HL-60 (cell line): ENCODE results near the gene KDM4C.

Experiments used
- DNase-seq, 2 experiments: peaks; one replicate each; pipeline ENCODE4 v3.0.0-alpha.2; 2010 to 2020; ENCODE audit warnings: low read depth in 1 of 2, low spot score in 1 of 2
- H3K27ac ChIP-seq: fragments of 250-450 bp; sonication (Bioruptor Pico); replicated peaks from 2 replicates; pipeline ENCODE4 v1.5.1; 2020; ENCODE audit warnings: mild to moderate bottlenecking, moderate library complexity
- H3K27me3 ChIP-seq: fragments of 250-450 bp; sonication (Bioruptor Pico); 2 replicates; pipeline ENCODE4 v1.5.1; 2021; ENCODE audit warnings: mild to moderate bottlenecking, moderate library complexity; ENCODE audit not compliant: insufficient read depth, poor library complexity, severe bottlenecking
- H3K4me3 ChIP-seq: replicated peaks from 2 replicates; pipeline ENCODE4 v1.5.1; 2011; ENCODE audit warnings: mild to moderate bottlenecking, control low read depth, low read length; ENCODE audit not compliant: insufficient read depth
- CTCF ChIP-seq: IDR thresholded peaks from one replicate; pipeline ENCODE4 v1.5.1; 2011; ENCODE audit warnings: low read length, control low read depth, inconsistent platforms; ENCODE audit not compliant: insufficient read depth
- GABPA ChIP-seq: IDR thresholded peaks from 2 replicates; pipeline ENCODE4 v1.6.1; 2012; ENCODE audit warnings: low read depth
- POLR2AphosphoS5 ChIP-seq: IDR thresholded peaks from 2 replicates; pipeline ENCODE4 v1.6.1; 2012; ENCODE audit warnings: low read depth
- SPI1 ChIP-seq: IDR thresholded peaks from 2 replicates; pipeline ENCODE4 v1.6.1; 2012; ENCODE audit warnings: low read depth, mild to moderate bottlenecking, borderline replicate concordance
- TF ChIP-seq, protein P1 (sequence below): IDR thresholded peaks from 2 replicates; pipeline ENCODE4 v1.6.1; 2012; ENCODE audit warnings: low read depth; ENCODE audit not compliant: insufficient replicate concordance

The KDM4C gene

DNA sequence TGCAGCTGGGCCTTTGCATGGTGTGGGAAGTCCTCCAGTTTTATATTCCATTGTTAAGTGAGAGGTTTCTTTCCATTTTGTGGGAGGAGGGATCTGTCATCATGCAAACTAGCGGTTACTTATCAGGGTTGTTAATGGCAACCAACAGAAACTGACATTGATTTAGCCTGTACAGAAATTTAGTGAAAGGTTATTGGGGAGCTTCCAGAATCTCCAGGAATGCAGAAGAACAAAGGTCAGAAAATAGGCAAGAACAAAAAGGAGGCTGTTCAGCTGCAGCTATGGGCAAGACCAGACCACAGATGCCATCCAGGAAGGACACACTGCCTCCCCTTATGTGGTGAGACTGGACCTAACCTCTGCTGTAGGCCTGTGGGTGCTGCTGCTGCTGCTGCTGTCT is 395.8 kb downstream of the KDM4C start:
- Histone ChIP-seq H3K27ac (no peak overlapping the region), H3K4me3 (no peak overlapping the region), H3K27me3 (no peaks in the 10 kb centered on the region)
- no peak for DNase-seq
- TF ChIP-seq, protein P1, sequence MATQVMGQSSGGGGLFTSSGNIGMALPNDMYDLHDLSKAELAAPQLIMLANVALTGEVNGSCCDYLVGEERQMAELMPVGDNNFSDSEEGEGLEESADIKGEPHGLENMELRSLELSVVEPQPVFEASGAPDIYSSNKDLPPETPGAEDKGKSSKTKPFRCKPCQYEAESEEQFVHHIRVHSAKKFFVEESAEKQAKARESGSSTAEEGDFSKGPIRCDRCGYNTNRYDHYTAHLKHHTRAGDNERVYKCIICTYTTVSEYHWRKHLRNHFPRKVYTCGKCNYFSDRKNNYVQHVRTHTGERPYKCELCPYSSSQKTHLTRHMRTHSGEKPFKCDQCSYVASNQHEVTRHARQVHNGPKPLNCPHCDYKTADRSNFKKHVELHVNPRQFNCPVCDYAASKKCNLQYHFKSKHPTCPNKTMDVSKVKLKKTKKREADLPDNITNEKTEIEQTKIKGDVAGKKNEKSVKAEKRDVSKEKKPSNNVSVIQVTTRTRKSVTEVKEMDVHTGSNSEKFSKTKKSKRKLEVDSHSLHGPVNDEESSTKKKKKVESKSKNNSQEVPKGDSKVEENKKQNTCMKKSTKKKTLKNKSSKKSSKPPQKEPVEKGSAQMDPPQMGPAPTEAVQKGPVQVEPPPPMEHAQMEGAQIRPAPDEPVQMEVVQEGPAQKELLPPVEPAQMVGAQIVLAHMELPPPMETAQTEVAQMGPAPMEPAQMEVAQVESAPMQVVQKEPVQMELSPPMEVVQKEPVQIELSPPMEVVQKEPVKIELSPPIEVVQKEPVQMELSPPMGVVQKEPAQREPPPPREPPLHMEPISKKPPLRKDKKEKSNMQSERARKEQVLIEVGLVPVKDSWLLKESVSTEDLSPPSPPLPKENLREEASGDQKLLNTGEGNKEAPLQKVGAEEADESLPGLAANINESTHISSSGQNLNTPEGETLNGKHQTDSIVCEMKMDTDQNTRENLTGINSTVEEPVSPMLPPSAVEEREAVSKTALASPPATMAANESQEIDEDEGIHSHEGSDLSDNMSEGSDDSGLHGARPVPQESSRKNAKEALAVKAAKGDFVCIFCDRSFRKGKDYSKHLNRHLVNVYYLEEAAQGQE, result no peak
- TF ChIP-seq GABPA, result no peak
- no peak for TF ChIP-seq POLR2AphosphoS5
- TF ChIP-seq CTCF, result no peak
- TF ChIP-seq SPI1, result no peak

DNA sequence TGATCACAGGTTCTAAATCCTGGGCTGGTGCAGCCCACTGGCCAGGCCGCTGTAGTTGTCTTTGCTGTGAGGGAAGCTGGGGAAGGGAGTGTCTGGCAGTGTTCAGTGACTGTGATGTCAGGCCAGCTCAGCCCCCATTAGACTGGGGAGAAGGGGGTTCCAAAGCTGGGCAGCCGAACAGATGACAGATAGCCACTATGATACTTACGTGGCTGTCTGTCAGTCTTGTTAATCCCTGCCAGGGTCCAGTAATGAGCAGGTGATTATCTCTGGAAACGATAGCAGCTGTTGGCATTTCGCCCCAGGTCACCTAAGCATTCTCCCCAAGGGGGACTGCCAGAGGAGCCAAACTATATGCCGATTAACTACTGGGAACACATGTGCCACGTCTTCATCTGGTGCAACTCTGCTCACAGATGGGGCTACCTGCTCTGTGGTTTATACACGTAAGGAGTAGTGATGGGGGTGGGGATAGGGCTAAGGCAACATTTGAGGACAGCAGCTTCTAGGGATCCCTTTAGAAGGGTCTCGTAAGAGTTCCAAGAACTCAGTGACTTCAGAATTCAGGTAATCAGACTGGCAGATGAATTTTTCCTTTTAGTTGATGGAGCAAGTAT is 396.3 kb downstream of the KDM4C start:
- Histone ChIP-seq H3K27ac (no peak overlapping the region), H3K27me3 (no peaks in the 10 kb centered on the region), H3K4me3 (no peak overlapping the region)
- no peak for DNase-seq
- TF ChIP-seq POLR2AphosphoS5 (no peak), SPI1 (no peak), GABPA (no peak), CTCF (no peak)
- TF ChIP-seq, protein P1, result no peak

GRCh38 chr9:7154650-7155049 is 396.9 kb downstream of the KDM4C start:
- no peaks in the 10 kb centered on the region for H3K27me3 ChIP-seq
- TF ChIP-seq SPI1 (no peak), CTCF (no peak), POLR2AphosphoS5 (no peak), GABPA (no peak)
- TF ChIP-seq, protein P1, result no peak
- H3K4me3 ChIP-seq, result no peak overlapping the region
- no peak overlapping the region for H3K27ac ChIP-seq
- no peak for DNase-seq
